HG02970 (cell line): ENCODE measurements around the gene FHDC1.

Source experiments
- ATAC-seq: cut with Tn5 transposase; IDR thresholded peaks from one replicate; pipeline ENCODE4 v1.9.1; 2021; ENCODE audit warnings: mild to moderate bottlenecking, moderate library complexity, moderate number of reproducible peaks; ENCODE audit not compliant: unreplicated experiment, low FRiP score

Gene FHDC1

DNA sequence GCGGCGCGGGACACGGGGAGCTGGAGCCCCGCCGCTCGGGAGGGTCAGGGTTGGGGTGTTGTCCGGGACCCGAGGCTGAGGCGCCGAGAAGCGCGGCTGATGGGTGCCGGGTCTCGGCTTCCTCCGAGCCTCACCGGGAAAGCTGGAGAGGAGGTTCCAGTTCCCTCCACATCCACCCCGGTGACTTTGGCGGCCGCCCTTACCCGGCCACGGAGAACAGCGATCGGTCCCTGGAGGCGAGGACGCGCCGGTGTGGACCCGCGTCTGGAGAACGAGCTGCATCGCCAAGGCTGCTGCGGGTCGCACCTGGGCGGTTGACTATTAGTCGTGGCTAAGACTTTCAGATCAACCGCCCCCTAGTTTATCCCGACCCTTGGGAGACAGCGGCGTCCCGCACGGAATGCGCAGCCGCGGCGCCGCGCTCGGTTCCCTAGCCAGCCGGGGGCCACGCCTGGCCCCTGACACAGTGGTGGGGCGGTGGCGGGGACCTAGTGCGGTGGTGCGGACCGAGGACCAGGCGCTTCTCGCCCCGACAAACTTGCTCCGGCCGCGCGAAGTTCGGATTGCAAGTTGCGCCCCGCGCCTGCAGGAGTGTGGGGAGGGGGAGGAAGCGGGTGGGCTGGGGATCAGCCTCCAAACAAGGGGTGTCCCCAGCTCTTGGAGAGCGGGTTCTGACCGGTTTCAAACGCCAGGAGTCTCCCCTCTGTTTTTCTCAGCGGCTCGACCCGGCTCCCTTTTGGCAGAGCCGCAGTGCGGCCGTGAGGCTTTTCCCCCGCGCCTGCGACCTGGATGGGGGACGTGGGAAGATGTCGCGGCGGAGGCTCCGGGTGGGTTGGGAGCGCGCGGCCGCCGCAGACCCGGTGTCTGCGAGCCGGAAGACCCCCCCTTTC, 568 bp downstream of the FHDC1 start:
- ATAC-seq, result no peak

DNA sequence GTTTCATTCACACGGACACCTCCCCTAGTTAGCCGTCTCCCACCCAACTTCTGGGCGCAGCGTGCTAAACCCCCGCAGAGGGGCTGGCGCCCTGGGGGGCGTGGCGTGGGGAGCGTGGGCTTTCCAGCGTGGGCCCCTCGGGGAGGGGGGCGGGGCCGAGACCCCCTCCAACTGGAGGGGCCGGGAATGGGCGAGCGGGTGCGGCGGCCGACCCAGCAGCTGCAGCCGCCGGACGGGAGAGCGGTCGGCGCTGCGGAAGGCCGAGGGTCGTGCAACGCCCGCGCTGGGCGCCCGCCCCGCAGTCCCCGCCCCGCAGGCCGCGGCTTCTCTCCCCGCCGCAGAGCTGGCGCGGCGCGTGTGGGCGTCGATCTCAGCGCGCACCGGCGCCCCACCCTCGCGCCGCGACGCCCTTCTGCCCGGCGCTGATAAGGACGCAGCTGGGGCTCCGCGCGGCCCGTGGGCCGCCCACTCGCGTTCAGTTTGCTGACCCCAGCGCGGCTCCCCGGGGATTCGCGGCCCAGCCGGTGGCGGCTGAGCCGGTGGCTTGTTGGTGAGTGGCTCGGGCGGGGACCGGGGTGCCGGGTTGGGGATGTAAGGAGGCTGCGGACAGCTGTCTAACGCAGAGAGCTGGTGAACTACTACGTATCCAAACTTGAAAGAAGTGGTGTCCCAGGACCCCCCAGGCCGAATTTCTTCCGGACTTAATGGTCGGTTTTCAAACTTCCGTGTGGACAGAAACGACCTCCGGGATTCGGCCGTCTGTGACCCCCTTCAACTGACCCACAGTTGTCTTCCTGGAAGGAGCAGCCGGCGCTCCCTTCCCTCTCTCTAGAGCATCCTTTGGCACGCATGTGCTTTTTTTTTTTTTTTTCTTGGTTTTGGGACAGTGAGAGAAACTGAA, 1.5 kb downstream of the FHDC1 start:
- ATAC-seq, result no peak

DNA sequence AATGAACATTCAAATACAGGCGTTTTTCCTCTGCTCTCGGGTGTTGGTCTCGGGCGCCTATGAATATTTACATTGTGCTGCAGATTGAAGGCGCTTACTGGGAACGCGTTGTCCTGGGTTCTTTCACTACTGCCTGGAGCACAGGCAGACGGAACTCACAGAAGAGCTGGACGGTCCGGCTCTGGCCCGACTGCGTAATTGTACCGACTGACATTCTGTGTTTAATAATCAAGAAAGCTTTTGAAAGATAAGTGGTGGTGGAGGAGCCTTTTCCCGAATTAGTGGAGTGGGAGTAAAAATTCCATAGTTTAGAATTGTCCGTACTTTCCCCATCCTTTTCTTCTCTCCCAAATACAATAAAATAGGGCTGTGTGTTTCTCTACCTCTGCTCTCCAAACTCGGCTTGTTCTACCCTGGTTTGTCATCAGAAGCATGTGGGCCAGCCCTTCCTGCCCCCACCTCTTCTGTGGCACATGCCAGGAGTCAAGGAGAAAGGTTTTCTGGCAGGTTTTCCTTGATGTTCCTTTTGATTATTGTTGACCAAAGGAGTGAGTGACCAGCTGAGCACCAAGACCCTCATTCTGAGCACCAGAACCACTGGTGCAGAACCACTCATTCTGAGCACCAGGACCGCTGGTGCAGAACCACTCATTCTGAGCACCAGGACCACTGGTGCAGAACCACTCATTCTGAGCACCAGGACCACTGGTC, 2.3 kb downstream of the FHDC1 start:
- ATAC-seq, result no peak

- no peak for ATAC-seq
These were observed 3.5 kb downstream of the FHDC1 start for GRCh38 chr4:152939621-152940020.

GRCh38 chr4:152940461-152940860, 4.3 kb downstream of the FHDC1 start:
- no peak for ATAC-seq

GRCh38 chr4:152941411-152941810, 5.3 kb downstream of the FHDC1 start:
- ATAC-seq, result no peak

- ATAC-seq, result no peak
These were observed 6.2 kb downstream of the FHDC1 start for GRCh38 chr4:152942346-152942745.

- ATAC-seq, result no peak
These were observed 7.5 kb downstream of the FHDC1 start for GRCh38 chr4:152943672-152944071.

GRCh38 chr4:152944666-152945320, 8.7 kb downstream of the FHDC1 start:
- ATAC-seq, result no peak

GRCh38 chr4:152945639-152946038, 9.5 kb downstream of the FHDC1 start:
- no peak for ATAC-seq

DNA sequence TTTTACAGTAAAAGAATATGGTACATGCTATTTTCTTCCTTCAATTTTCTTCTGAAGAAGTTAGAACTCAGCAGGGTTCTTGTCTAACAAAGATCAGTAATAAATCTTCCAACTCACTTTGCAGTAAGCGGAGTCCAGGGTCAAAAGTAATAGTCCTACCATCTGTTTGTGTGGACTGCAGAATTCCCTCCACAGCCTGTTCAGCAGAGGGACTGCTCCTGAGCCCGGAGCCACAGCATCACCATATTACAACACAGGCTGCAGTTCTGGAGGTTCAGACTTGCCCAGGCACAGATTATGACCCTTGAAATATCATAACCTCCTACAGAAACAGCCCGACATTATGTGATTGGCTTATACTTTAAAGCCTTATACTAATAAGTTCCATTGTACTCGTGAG, 10.3 kb downstream of the FHDC1 start:
- ATAC-seq, result no peak

DNA sequence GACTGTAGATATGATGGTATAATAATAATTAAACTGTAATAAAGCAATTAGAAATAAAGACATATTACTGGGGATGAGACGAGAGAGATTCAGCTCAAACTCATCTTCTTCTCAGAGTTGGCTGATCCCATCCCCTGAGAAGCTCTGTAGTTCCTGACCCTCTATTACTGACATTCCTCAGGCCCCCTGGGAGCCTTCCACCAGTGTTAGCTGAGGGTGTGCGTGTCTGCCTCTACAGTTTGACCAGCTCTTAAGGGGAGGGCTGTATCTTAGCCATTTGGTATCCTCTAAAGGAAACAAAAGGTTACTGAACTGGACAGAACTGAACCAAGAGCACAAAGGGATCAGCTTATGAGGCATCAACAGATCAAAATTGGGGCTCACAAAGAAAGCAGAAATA, 11.2 kb downstream of the FHDC1 start:
- no peak for ATAC-seq

DNA sequence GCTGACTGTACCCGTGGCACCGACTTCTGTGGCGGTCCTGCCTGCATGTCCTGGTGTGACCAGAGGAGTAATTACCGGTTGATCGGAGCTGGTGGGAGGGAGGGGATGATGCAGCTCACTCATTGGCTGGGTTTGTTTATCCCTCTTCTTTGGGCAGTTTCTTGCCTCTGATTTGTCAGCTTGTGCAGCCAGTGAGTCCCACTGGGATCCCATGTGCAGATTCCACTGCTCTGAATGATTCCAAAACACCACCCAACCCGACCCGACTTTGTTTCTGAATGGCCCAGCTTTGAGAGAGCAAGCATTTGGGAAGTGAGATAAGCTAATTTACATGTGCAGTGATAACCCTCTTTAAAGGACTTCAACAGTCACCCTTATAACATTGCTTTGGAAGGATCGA, 13.8 kb downstream of the FHDC1 start:
- no peak for ATAC-seq

GRCh38 chr4:152950402-152951274, 14.5 kb downstream of the FHDC1 start:
- no peak for ATAC-seq

DNA sequence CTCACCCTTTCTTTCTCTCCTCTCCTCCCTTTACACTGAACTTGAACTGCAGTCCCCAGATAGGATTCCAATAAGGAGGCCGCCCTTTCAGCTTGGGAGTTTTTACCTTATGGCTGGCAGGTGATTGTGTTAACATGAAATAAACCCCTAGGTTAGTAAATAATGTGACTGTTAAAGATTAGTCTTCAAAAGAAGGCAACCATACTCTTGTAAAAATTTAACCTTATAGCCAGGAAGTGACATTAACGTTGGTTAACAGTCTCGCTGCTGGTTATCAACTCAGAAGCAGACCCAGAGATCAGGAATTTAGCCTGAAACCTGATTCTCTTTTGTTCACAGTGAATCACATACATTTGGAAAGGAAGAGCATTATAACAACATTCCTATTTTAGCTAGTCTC, 15.2 kb downstream of the FHDC1 start:
- ATAC-seq, result no peak

DNA sequence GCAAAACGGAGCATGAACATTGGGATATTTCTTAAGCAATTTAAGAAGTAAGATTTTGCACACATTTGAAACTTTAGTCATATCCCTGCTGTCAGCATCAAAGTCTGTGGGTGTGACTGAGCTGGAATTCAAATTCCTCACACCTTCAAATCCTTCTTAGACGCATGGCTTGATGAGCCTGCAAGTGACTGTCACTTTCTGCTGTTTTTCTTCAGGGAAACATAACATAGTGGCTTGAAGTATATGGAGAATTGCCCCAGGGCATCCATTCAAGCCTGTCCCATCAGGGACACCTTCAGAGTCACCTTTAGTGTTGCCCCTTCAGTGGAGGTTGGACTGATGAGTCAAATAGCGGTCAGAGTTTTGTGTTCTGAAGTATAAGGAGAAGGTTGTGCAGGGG, 17.4 kb downstream of the FHDC1 start:
- no peak for ATAC-seq

GRCh38 chr4:152954741-152955140, 18.6 kb downstream of the FHDC1 start:
- no peak for ATAC-seq

- ATAC-seq, result no peak
These were observed 20.0 kb downstream of the FHDC1 start for GRCh38 chr4:152956147-152956546.

DNA sequence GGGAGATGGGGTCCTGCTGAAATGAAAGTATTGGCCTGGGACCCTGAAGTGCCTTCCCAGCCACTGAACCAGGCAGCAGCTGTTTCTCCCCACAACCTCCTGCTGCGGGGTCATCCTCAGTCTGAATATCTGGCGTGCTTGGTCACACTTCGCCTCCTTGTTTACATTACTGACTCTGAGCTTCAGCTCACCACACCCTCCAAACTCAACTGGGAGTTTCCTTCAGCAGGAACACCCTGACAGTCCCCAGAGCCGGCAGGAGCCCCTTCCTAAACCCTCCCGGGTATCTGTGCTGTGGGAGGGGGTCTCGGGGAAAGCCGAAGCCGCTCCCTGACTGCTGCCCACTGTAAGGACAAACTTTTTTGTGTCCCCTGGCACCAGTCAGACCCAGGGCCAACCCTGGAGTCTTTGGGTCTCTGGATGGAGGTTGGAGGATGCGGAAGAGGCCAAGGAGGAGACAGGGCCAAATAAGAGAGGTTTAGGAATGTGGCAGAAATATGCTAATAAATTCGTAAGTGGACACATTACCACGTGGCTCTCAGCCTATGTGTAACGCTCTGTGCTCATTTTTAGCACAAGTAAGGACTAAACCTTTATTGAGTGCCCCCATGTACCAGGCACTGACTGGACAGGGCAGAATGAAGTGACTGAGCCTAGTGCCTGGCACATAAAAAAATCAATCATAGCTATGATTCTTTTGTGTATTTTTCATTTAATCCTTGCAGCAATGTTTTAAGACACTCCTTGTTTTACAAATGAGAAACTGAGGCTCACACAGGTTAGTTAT, 20.7 kb downstream of the FHDC1 start:
- no peak for ATAC-seq
